Measurements from ENCODE around the gene RIMBP2.

DNA sequence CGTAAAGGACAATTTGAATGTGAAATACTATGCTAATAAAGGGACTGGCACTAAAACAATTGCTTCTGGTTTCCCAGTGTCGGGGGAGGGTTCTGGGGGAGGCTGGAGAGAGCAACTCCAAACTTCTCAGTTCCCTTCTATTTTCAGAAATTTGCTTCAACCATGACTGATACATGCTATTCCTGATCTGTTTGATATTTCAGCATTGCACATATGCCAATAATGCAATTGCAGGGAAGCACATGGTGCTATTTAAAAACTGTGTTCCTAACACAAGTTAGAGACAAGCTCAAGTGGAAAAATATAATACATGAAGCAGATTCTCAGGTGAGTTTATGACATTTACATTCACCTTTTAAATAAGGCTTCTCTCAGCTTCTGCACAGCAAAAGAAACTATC, 188.9 kb downstream of the RIMBP2 start:
- no peak for TF ChIP-seq MZF1 (tag by site-specific recombination; IDR thresholded peaks at IDR 0.05; ENCODE audit: borderline replicate concordance)
- TF ChIP-seq KLF8 (tag by site-specific recombination; IDR thresholded peaks at IDR 0.05), result no peak
- TF ChIP-seq ZNF274 (IDR thresholded peaks at IDR 0.05; ENCODE audit: low read length), result no peak
- TF ChIP-seq ZNF274 (tag by site-specific recombination; IDR thresholded peaks at IDR 0.05; ENCODE audit: borderline replicate concordance), result no peak
- TF ChIP-seq REPIN1 (tag by site-specific recombination; IDR thresholded peaks at IDR 0.05; ENCODE audit: low read depth), result no peak
- TF ChIP-seq ZNF423 (tag by site-specific recombination; IDR thresholded peaks at IDR 0.05), result no peak
- TF ChIP-seq, protein P1, sequence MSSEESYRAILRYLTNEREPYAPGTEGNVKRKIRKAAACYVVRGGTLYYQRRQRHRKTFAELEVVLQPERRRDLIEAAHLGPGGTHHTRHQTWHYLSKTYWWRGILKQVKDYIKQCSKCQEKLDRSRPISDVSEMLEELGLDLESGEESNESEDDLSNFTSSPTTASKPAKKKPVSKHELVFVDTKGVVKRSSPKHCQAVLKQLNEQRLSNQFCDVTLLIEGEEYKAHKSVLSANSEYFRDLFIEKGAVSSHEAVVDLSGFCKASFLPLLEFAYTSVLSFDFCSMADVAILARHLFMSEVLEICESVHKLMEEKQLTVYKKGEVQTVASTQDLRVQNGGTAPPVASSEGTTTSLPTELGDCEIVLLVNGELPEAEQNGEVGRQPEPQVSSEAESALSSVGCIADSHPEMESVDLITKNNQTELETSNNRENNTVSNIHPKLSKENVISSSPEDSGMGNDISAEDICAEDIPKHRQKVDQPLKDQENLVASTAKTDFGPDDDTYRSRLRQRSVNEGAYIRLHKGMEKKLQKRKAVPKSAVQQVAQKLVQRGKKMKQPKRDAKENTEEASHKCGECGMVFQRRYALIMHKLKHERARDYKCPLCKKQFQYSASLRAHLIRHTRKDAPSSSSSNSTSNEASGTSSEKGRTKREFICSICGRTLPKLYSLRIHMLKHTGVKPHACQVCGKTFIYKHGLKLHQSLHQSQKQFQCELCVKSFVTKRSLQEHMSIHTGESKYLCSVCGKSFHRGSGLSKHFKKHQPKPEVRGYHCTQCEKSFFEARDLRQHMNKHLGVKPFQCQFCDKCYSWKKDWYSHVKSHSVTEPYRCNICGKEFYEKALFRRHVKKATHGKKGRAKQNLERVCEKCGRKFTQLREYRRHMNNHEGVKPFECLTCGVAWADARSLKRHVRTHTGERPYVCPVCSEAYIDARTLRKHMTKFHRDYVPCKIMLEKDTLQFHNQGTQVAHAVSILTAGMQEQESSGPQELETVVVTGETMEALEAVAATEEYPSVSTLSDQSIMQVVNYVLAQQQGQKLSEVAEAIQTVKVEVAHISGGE (tag by site-specific recombination; conservative IDR thresholded peaks at IDR 0.05; ENCODE audit: low read depth), result no peak
- no peak for TF ChIP-seq CTCF (tag by site-specific recombination; IDR thresholded peaks at IDR 0.05)
- no peak for TF ChIP-seq ZNF513 (tag by site-specific recombination; IDR thresholded peaks at IDR 0.05)

Data from HEK293 (cell line).